ENCODE data around the gene PRRX2.
"Not testable (repeated sequence)": the region's sequence is repeated elsewhere in the genome, so short reads cannot be mapped to it uniquely, and the experiment has no call there.

Gene PRRX2

GRCh38 chr9:129665389-129665775 is at the start of gene PRRX2:
PRRX2 (plus strand) TSS chr9:129665647; CDS start chr9:129665868, 221 bp downstream.
- DNase-seq, result no peak

- DNase-seq, result peak; percentile 54 to 81
These were observed 48.3 kb upstream of the PRRX2 start for GRCh38 chr9:129617167-129617566.

- DNase-seq, result peak in 1 of 2 experiments; percentile 70
These were observed 45.4 kb upstream of the PRRX2 start for GRCh38 chr9:129619787-129620668.

GRCh38 chr9:129620669-129621295 is 44.7 kb upstream of the PRRX2 start, which contains the start of gene C9orf50:
C9orf50 (minus strand) TSS chr9:129621101; CDS start chr9:129620574, 527 bp downstream.
- DNase-seq, result peak in 1 of 2 experiments; percentile 56

GRCh38 chr9:129623331-129623730 is 42.1 kb upstream of the PRRX2 start:
- DNase-seq, result no peak

GRCh38 chr9:129624168-129624759 is 41.2 kb upstream of the PRRX2 start:
- peak; percentile 36 to 70 for DNase-seq

GRCh38 chr9:129624947-129625346 is 40.5 kb upstream of the PRRX2 start:
- DNase-seq, result peak in 1 of 2 experiments; percentile 22

GRCh38 chr9:129626079-129626624 is 39.3 kb upstream of the PRRX2 start, which contains the start of gene NTMT1:
NTMT1 (plus strand) TSS chr9:129626163; CDS start chr9:129632704, 6,541 bp downstream.
- DNase-seq, result peak; percentile 70 to 82

- DNase-seq, result no peak
These were observed 38.7 kb upstream of the PRRX2 start for GRCh38 chr9:129626625-129627284.

- DNase-seq, result peak; percentile 86 to 91
These were observed 37.6 kb upstream of the PRRX2 start for GRCh38 chr9:129627556-129628440.

GRCh38 chr9:129628709-129629108 is 36.7 kb upstream of the PRRX2 start:
- DNase-seq, result no peak

- no peak for DNase-seq
These were observed 36.1 kb upstream of the PRRX2 start for GRCh38 chr9:129629251-129629820.

- DNase-seq, result no peak
These were observed 34.3 kb upstream of the PRRX2 start for GRCh38 chr9:129630967-129631673.

- DNase-seq, result no peak
These were observed 33.7 kb upstream of the PRRX2 start for GRCh38 chr9:129631674-129632129.

- no peak for DNase-seq
These were observed 33.0 kb upstream of the PRRX2 start for GRCh38 chr9:129632460-129632859.

- no peak for DNase-seq
These were observed 32.2 kb upstream of the PRRX2 start for GRCh38 chr9:129633207-129633606.

- no peak for DNase-seq
These were observed 31.6 kb upstream of the PRRX2 start for GRCh38 chr9:129633848-129634247.

GRCh38 chr9:129635099-129636065 is 30.1 kb upstream of the PRRX2 start:
- no peak for DNase-seq

GRCh38 chr9:129636343-129636742 is 29.1 kb upstream of the PRRX2 start:
- DNase-seq, result not testable (repeated sequence)
